Motor neuron (in vitro differentiated cells): ENCODE measurements around the gene XAGE3. TPM values are rescaled to one million over a fixed set of nuclear protein-coding genes. Genes with fewer than 3 reads are reported as not detected.
"Not testable (repeated sequence)": the region's sequence is repeated elsewhere in the genome, so short reads cannot be mapped to it uniquely, and the experiment has no call there.

ENCODE experiments used
- ATAC-seq, 8 experiments: fragments of 200-7000 bp; cut with Tn5 transposase; replicated peaks in 6 of 8; 2 replicates each; pipeline ENCODE4 v1.8.0; 2021; ENCODE audit warnings: mild to moderate bottlenecking in 8 of 8, moderate library complexity in 8 of 8
- H3K27ac ChIP-seq, 2 donors: fragments of 250-450 bp; sonication (Bioruptor Pico); 2 replicates each; pipeline ENCODE4 v1.9.0; 2021; ENCODE audit warnings: antibody characterized with exemption in 2 of 2, mild to moderate bottlenecking in 2 of 2, moderate library complexity in 1 of 2
- H3K4me1 ChIP-seq, 2 donors: fragments of 250-450 bp; sonication (Bioruptor Pico); replicated peaks in 1 of 2; 2 replicates each; pipeline ENCODE4 v1.6.1; 2021; ENCODE audit warnings: antibody characterized with exemption in 2 of 2, mild to moderate bottlenecking in 2 of 2, moderate library complexity in 1 of 2
- H3K4me3 ChIP-seq, 5 donors: fragments of 250-450 bp; sonication (Bioruptor Pico); 2 replicates each; pipeline ENCODE4 v1.9.0; 2021; ENCODE audit warnings: antibody characterized with exemption in 5 of 5, mild to moderate bottlenecking in 5 of 5, moderate library complexity in 4 of 5
- WGBS, 10 experiments: fragments of 450-650 bp; shearing (Covaris generic); methylation state at CpG; one replicate each; pipeline ENCODE4 v1.0.0; 2022; 5-methylcytosine and 5-hydroxymethylcytosine counted together
- in situ Hi-C, 9 experiments: fragments of 400-800 bp; cut with MboI; loops; one replicate each; pipeline ENCODE4 v1.15.0; 2021; ENCODE audit warnings: low sequenced_read_pairs in 9 of 9, low pct_unique_long_range_greater_than_20kb in 2 of 9; ENCODE audit not compliant: unreplicated experiment in 9 of 9
- total RNA-seq, 8 experiments: library from RNA; unstranded; fragments of 300-600 nt; gene quantifications; 2 replicates each; pipeline versions ENCODE4 v1.2.3 to v1.2.4, GENCODE V29; 2022

Gene XAGE3
- total RNA-seq, 8 experiments from 2014 or later, result not detected

DNA sequence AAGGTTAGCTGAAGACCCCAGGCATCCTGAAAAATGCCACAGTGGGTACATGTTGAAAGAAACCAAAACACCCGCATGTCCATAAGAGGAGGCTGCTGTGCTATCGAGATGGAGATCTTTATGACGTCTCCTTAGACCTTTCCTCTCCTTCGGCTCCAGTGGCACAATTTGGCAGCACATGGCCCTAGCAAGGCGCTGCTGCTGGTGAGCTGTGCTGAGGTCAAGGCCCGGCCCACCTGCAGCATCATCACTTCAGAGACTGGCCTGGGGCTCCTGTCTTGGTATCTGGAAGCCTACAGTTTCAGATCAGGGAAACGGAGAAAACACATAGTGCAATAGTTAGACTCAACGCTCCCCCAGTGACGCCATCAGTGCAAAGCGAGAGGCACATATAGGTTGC, 7.6 kb upstream of the XAGE3 start:
- WGBS, 10 experiments, result no CpG with 5 or more reads among the region's 10 CpGs
- H3K4me3 ChIP-seq, H3K27ac ChIP-seq, ATAC-seq, in situ Hi-C loops, H3K4me1 ChIP-seq: not testable (repeated sequence)

DNA sequence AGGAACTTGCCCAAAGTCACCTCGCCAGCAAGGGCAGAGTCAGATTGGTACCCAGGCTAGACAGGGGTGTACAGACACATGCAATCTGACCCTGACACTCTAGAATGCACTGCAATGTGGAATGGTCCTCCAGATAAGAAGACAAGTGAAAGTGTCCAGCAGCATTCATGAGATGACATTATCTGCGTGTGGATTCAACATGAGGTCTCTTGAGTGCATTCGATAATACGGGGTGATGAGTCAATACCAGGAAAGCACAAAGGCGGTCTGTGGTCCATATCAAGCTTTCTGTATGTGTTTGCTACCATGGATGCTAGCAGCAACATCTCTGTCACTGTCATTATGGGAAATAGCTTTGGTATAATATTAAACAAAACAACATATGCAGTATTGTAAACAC, 6.8 kb upstream of the XAGE3 start:
- no peaks in the 10 kb centered on the region for H3K4me1 ChIP-seq
- in situ Hi-C loops, result no loop called here
- 10 to 50% (median 40%) methylated on average over 1 to 4 of the region's 5 CpGs; no CpG with 5 or more reads in 7 of the 10 experiments for WGBS, 10 experiments
- H3K27ac ChIP-seq, result no peak overlapping the region
- ATAC-seq, result no peak
- no peak overlapping the region for H3K4me3 ChIP-seq

DNA sequence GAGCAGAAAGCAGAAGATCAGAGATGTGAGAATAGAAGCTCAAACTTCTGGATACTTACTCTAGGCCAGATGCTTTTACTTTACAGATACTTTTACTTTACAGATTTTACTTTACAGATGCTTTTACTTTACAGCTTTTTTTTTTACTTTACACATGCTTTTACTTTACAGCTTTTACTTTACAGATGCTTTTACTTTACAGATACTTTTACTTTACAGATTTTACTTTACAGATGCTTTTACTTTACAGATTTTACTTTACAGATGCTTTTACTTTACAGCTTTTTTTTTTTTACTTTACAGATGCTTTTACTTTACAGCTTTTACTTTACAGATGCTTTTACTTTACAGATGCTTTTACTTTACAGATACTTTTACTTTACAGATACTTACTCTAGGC, 5.9 kb upstream of the XAGE3 start:
- H3K27ac ChIP-seq, ATAC-seq, in situ Hi-C loops, H3K4me1 ChIP-seq, H3K4me3 ChIP-seq: not testable (repeated sequence)

GRCh38 chrX:52870046-52870445, 2.2 kb upstream of the XAGE3 start:
- Histone ChIP-seq H3K4me3 (no peak overlapping the region), H3K4me1 (no peaks in the 10 kb centered on the region), H3K27ac (no peak overlapping the region)
- 0% methylated on average over 1 of the region's 1 CpG; no CpG with 5 or more reads in 8 of the 10 experiments for WGBS, 10 experiments
- peak in 2 of 8 experiments; percentile 51 to 55 for ATAC-seq
- in situ Hi-C loops, result no loop called here

DNA sequence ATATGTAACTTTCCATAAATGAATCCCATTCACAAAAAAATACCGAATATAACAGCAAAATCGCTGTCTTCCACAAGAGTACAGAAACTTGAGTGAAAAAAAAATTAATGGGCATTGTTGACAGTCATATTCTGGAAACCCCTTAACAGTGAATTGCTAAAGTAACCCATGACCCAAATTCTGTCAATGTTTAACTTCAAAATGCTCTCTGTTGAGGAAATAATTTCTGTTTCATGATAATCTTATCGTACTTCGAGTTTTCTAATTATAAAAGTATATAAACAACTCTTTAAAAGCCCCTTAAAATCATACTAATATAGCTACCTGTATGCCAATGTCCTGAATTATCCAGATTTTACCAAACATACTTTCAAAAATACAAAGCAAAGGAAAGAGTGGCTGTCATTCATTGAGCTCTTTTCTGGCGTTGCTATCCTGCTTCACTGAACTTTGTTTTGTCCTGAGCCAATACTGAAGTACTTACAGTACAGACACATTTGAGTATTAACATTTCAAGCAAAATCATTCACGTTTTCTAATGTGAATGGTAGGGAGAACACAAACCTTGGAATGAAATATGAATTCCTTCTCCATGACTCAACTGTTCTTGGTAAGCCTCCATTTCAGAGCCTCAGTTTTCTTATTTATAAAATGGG, 2.4 kb downstream of the XAGE3 start:
- no peak for ATAC-seq
- in situ Hi-C loops, result no loop called here
- 5 to 90% (median 48%) methylated on average over 1 to 6 of the region's 6 CpGs; no CpG with 5 or more reads in 3 of the 10 experiments for WGBS, 10 experiments
- Histone ChIP-seq H3K4me3 (no peak overlapping the region), H3K4me1 (no peaks in the 10 kb centered on the region), H3K27ac (no peak overlapping the region)

- H3K4me1 ChIP-seq, H3K27ac ChIP-seq, H3K4me3 ChIP-seq, ATAC-seq, in situ Hi-C loops: not testable (repeated sequence)
- 0 to 100% (median 35%) methylated on average over 1 to 4 of the region's 4 CpGs; no CpG with 5 or more reads in 7 of the 10 experiments for WGBS, 10 experiments
These were observed 10.8 kb downstream of the XAGE3 start for GRCh38 chrX:52856991-52857525.

DNA sequence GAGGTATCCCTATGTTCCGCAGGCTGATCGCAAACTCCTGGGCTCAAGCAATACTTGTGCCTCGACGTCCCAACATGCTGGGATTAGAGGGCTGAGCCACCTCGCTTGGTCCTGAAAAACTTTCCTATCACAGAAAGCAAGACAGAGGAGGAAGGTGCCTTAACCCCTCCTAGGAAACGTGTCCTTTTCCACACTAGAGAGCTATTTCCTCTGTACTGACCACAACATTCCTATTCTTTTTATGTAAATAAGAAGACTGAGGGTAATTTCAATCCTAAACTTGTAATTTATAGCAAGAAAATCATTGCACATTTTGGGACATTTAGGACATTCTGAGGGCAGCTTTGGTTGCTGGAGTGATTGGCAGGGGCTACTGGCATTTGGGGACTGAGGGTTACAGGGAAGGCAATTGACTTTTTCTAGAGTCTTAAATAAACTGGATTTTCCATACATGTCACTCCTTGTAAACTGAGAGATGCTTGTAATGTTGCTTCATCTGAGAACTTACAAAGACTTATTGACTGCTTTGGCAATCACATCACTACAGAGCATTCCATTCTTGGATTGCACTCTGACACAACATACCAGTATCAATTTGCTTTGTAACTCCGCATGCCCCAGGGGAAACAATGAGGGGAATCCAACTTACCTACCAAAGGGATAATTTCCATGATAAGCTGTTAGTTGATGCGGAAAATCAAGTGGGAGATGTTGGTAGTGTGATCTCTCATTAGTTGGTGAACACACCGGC, 15.6 kb downstream of the XAGE3 start:
- 29 to 80% (median 55%) methylated on average over 1 to 7 of the region's 9 CpGs; no CpG with 5 or more reads in 4 of the 10 experiments for WGBS, 10 experiments
- Histone ChIP-seq H3K4me3 (no peak overlapping the region), H3K4me1 (no peaks in the 10 kb centered on the region), H3K27ac (no peak overlapping the region)
- no peak for ATAC-seq
- in situ Hi-C loops, result no loop called here

DNA sequence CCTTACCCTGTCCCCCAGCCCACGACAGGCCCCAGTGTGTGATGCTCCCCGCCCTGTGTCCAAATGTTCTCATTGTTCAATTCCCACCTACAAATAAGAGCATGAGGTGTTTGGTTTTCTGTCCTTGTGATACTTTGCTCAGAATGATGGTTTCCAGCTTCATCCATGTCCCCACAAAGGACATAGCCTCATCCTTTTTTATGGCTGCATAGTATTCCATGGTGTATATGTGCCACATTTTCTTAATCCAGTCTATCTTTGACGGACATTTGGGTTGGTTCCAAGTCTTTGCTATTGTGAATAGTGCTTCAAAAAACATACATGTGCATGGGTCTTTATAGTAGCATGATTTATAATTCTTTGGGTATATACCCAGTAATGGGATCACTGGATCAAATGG, 24.3 kb downstream of the XAGE3 start:
- in situ Hi-C loops, result loop anchor here in 1 of 9 experiments (25.0 kb wide), 1 partner anchor 506 kb away; no protein-coding TSS in a partner anchor

DNA sequence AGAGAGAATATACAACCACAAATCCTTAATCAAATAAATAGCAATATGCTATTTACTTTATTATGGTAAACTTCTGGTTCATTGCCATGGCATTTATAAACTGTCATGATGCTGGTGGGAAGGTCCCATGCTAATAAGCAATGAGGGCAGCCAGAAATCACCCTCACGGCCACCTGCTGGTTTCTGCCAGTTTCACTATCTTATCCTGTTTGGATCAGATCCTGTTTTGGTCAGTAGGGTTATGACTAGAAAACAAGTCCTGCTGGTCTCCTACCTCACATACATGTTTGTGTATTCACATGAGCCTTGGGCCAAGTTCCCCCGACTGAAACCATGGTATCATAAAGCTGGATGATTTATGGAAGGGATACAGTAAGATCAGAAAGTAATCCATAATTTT, 28.7 kb downstream of the XAGE3 start:
- Histone ChIP-seq H3K4me3 (no peak overlapping the region), H3K27ac (no peak overlapping the region), H3K4me1 (no peaks in the 10 kb centered on the region)
- in situ Hi-C loops, result loop anchor here in 1 of 9 experiments (25.0 kb wide), 1 partner anchor 502 kb away; no protein-coding TSS in a partner anchor
- ATAC-seq, result no peak
- WGBS, 10 experiments, result 30 to 100% (median 60%) methylated on average over 1 to 2 of the region's 2 CpGs; no CpG with 5 or more reads in 5 of the 10 experiments

More for the DNA sequence above, 24.3 kb downstream of the XAGE3 start:
- not testable (repeated sequence) for H3K27ac ChIP-seq, ATAC-seq, H3K4me1 ChIP-seq, H3K4me3 ChIP-seq
- WGBS, 10 experiments, result 20% methylated on average over 2 of the region's 3 CpGs; no CpG with 5 or more reads in 9 of the 10 experiments

DNA sequence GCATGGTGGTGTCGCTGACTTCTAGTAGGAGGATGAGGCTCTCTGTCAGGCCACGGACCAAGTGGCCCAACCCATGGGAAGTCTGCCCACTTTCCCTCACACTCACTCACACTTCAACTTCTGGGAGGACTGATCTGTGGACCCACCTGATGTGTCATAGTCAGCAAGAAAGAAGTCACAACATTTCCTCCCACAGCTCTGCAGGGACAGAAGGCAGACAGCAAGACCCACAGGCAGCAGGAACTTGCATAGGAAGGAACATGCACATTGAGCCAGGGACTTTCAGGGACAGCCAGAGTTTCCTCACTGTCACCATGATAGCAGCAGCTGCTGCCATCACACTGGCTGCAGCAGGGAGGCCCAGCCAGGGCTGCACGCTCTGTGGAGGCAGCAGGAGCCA, 37.3 kb downstream of the XAGE3 start:
- WGBS, 10 experiments, result no CpG with 5 or more reads among the region's 3 CpGs
- Histone ChIP-seq H3K4me3 (no peak overlapping the region), H3K4me1 (no peaks in the 10 kb centered on the region), H3K27ac (no peak overlapping the region)
- in situ Hi-C loops, result loop anchor here in 1 of 9 experiments (25.0 kb wide), 1 partner anchor 493 kb away; no protein-coding TSS in a partner anchor
- ATAC-seq, result no peak

GRCh38 chrX:52824608-52825007, 43.3 kb downstream of the XAGE3 start:
- 0 to 100% (median 28%) methylated on average over 1 to 2 of the region's 2 CpGs; no CpG with 5 or more reads in 5 of the 10 experiments for WGBS, 10 experiments
- ATAC-seq, result peak in 3 of 8 experiments; percentile 60 to 73 (median 63)
- Histone ChIP-seq H3K4me3 (no peak overlapping the region), H3K4me1 (no peaks in the 10 kb centered on the region), H3K27ac (no peak overlapping the region)
- in situ Hi-C loops, result loop anchor here in 1 of 9 experiments (25.0 kb wide), 1 partner anchor 487 kb away; no protein-coding TSS in a partner anchor

GRCh38 chrX:52821079-52821760, 46.7 kb downstream of the XAGE3 start:
- WGBS, 10 experiments, result 0 to 100% (median 67%) methylated on average over 1 to 10 of the region's 11 CpGs; no CpG with 5 or more reads in 4 of the 10 experiments
- ATAC-seq, result no peak
- in situ Hi-C loops, result no loop called here
- Histone ChIP-seq H3K27ac (no peak overlapping the region), H3K4me3 (no peak overlapping the region), H3K4me1 (no peaks in the 10 kb centered on the region)

- no peak overlapping the region for H3K4me3 ChIP-seq
- WGBS, 10 experiments, result 0 to 67% (median 55%) methylated on average over 2 of the region's 4 CpGs; no CpG with 5 or more reads in 7 of the 10 experiments
- ATAC-seq, result no peak
- in situ Hi-C loops, result no loop called here
- H3K27ac ChIP-seq, result no peak overlapping the region
- no peaks in the 10 kb centered on the region for H3K4me1 ChIP-seq
These were observed 48.1 kb downstream of the XAGE3 start for GRCh38 chrX:52819788-52820187.
